HL-60 (cell line): ENCODE results near the gene THAP7.

Source experiments
- DNase-seq, 2 experiments: peaks; one replicate each; pipeline ENCODE4 v3.0.0-alpha.2; 2010 to 2020; ENCODE audit warnings: low read depth in 1 of 2, low spot score in 1 of 2
- H3K27ac ChIP-seq: fragments of 250-450 bp; sonication (Bioruptor Pico); replicated peaks from 2 replicates; pipeline ENCODE4 v1.5.1; 2020; ENCODE audit warnings: mild to moderate bottlenecking, moderate library complexity
- H3K27me3 ChIP-seq: fragments of 250-450 bp; sonication (Bioruptor Pico); 2 replicates; pipeline ENCODE4 v1.5.1; 2021; ENCODE audit warnings: mild to moderate bottlenecking, moderate library complexity; ENCODE audit not compliant: insufficient read depth, poor library complexity, severe bottlenecking
- H3K4me3 ChIP-seq: replicated peaks from 2 replicates; pipeline ENCODE4 v1.5.1; 2011; ENCODE audit warnings: mild to moderate bottlenecking, control low read depth, low read length; ENCODE audit not compliant: insufficient read depth
- CTCF ChIP-seq: IDR thresholded peaks from one replicate; pipeline ENCODE4 v1.5.1; 2011; ENCODE audit warnings: low read length, control low read depth, inconsistent platforms; ENCODE audit not compliant: insufficient read depth
- GABPA ChIP-seq: IDR thresholded peaks from 2 replicates; pipeline ENCODE4 v1.6.1; 2012; ENCODE audit warnings: low read depth
- POLR2AphosphoS5 ChIP-seq: IDR thresholded peaks from 2 replicates; pipeline ENCODE4 v1.6.1; 2012; ENCODE audit warnings: low read depth
- REST ChIP-seq: IDR thresholded peaks from 2 replicates; pipeline ENCODE4 v1.6.1; 2012; ENCODE audit warnings: low read depth; ENCODE audit not compliant: insufficient replicate concordance
- SPI1 ChIP-seq: IDR thresholded peaks from 2 replicates; pipeline ENCODE4 v1.6.1; 2012; ENCODE audit warnings: low read depth, mild to moderate bottlenecking, borderline replicate concordance

Gene THAP7

GRCh38 chr22:20988573-20989322 lies 13.2 kb downstream of the THAP7 start:
- DNase-seq: no peak
- H3K4me3 ChIP-seq: no peak overlapping the region
- no peaks in the 10 kb centered on the region for H3K27me3 ChIP-seq
- no peak for TF ChIP-seq GABPA
- no peak for TF ChIP-seq POLR2AphosphoS5
- no peak for TF ChIP-seq CTCF
- no peak for TF ChIP-seq REST
- no peak for TF ChIP-seq SPI1
- no peak overlapping the region for H3K27ac ChIP-seq

- Histone ChIP-seq H3K27ac (no peak overlapping the region), H3K27me3 (no peaks in the 10 kb centered on the region), H3K4me3 (no peak overlapping the region)
- no peak for DNase-seq
- TF ChIP-seq CTCF (no peak), SPI1 (no peak), REST (no peak), GABPA (no peak), POLR2AphosphoS5 (no peak)
Measured at GRCh38 chr22:20987375-20987774, 14.5 kb downstream of the THAP7 start.

- H3K4me3 ChIP-seq: no peak overlapping the region
- H3K27me3 ChIP-seq: no peaks in the 10 kb centered on the region
- TF ChIP-seq SPI1: no peak
- TF ChIP-seq GABPA: no peak
- DNase-seq: no peak
- no peak overlapping the region for H3K27ac ChIP-seq
Measured at GRCh38 chr22:20986365-20986764, 15.6 kb downstream of the THAP7 start.

- H3K4me3 ChIP-seq: no peak overlapping the region
- no peaks in the 10 kb centered on the region for H3K27me3 ChIP-seq
- DNase-seq: no peak
- H3K27ac ChIP-seq: no peak overlapping the region
- TF ChIP-seq REST (no peak), SPI1 (no peak), GABPA (no peak), POLR2AphosphoS5 (no peak), CTCF (no peak)
Measured at GRCh38 chr22:20985720-20986119, 16.2 kb downstream of the THAP7 start.
